K562 (cell line): ENCODE results near the gene CSNK1D. TPM values are rescaled to one million over a fixed set of nuclear protein-coding genes. Genes with fewer than 3 reads are reported as not detected.

ENCODE experiments used
- AFF4 ChIP-seq: sonication (generic); formaldehyde crosslinking; IDR thresholded peaks from 2 replicates; pipeline ENCODE4 v1.8.0; 2023; ENCODE audit warnings: mild to moderate bottlenecking, missing genetic modification reagents
- EGR1 ChIP-seq: fragments of 450-650 bp; conservative IDR thresholded peaks from 2 replicates; pipeline ENCODE4 v1.6.1; 2017; ENCODE audit warnings: mild to moderate bottlenecking
- HDGF ChIP-seq: fragments of 450-650 bp; IDR thresholded peaks from 2 replicates; pipeline ENCODE4 v1.6.1; 2016
- MCM7 ChIP-seq, 2 experiments: fragments of 450-650 bp; IDR thresholded peaks; 2 replicates each; pipeline ENCODE4 v1.6.1; 2016 to 2018
- MEF2A ChIP-seq: IDR thresholded peaks from 2 replicates; pipeline ENCODE4 v1.6.1; 2011; ENCODE audit warnings: low read depth, mild to moderate bottlenecking, low read length, moderate library complexity; ENCODE audit not compliant: control insufficient read depth
- PHF8 ChIP-seq: fragments of 200-600 bp; sonication (generic); IDR thresholded peaks from 2 replicates; pipeline ENCODE4 v1.6.1; 2012; ENCODE audit warnings: mixed run types, mild to moderate bottlenecking, inconsistent platforms, low read length, moderate library complexity, borderline replicate concordance
- ZBTB11 ChIP-seq, 3 experiments: fragments of 200-800 bp in 1 of 3; fragments of 250-450 bp in 1 of 3; fragments of 450-650 bp in 1 of 3; sonication (Bioruptor Pico) in 1 of 3; sonication (Bioruptor generic) in 1 of 3; formaldehyde crosslinking in 1 of 3; IDR thresholded peaks; 2 replicates each; pipeline versions ENCODE4 v1.6.1 to v1.8.0; 2016 to 2022; ENCODE audit warnings: mild to moderate bottlenecking in 2 of 3, missing genetic modification characterization in 2 of 3, missing compliant biosample characterization in 1 of 3, moderate library complexity in 1 of 3
- polyA plus RNA-seq, 8 experiments: library from polyadenylated mRNA; depleted of rRNA in 4 of 8; stranded (reverse) in 5 of 8; unstranded in 3 of 8; fragments of >200 nt; fragmentation: Nextera tagmentation in 2 of 8; fragmentation: Illumina TruSeq in 1 of 8; extraction: Ambion mirVana in 2 of 8; extraction: Trizol in 1 of 8; gene quantifications; 2 replicates each; pipeline versions ENCODE4 v1.2.1 to v1.2.3, GENCODE V29; 2011 to 2014; ENCODE audit warnings: inconsistent platforms in 1 of 8, missing spikeins in 1 of 8
- total RNA-seq, 7 experiments: library from RNA; depleted of rRNA in 6 of 7; stranded (reverse); fragments of >200 nt in 6 of 7; fragmentation: Illumina TruSeq in 2 of 7; extraction: Trizol in 2 of 7; gene quantifications; 2 replicates each; pipeline versions ENCODE4 v1.2.1 to v1.2.3, GENCODE V29; 2011 to 2021; ENCODE audit warnings: low replicate concordance in 1 of 7

Gene CSNK1D
- total and polyA plus RNA-seq, 9 of the 15 experiments (the other 6 are each of a cell fraction or from before 2014, with no cell fraction given), result 6.5 to 133 (median 41.3) TPM

DNA sequence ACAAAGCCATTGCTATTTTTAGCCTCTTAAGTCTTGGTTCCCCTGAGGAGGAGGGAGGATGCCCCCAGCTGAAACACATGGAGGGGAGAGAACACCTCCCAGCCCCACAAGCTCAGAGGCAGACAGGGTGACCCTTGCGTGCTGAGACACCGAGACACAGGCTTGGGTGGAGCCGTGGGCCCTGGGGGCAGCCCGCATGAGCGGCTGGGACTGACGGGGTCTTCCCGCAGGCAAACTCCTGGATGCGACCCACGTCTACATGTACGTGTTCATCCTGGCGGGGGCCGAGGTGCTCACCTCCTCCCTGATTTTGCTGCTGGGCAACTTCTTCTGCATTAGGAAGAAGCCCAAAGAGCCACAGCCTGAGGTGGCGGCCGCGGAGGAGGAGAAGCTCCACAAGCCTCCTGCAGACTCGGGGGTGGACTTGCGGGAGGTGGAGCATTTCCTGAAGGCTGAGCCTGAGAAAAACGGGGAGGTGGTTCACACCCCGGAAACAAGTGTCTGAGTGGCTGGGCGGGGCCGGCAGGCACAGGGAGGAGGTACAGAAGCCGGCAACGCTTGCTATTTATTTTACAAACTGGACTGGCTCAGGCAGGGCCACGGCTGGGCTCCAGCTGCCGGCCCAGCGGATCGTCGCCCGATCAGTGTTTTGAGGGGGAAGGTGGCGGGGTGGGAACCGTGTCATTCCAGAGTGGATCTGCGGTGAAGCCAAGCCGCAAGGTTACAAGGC is 34.9 kb downstream of the CSNK1D start (continued):
- TF ChIP-seq AFF4 (CRISPR knock-in tag) (0 out of 2 replicates have a peak, but pooled peaks have one; percentile 45), HDGF (peak; percentile 39; the same call in 1 of the 2 replicates), EGR1 (peak; percentile 86), PHF8 (peak; percentile 46; the same call in 1 of the 2 replicates), ZBTB11 (CRISPR knock-in tag; IDR thresholded peaks at IDR 0.05) (peak in 1 of 3 experiments; percentile 58; a peak in 2 of 6 replicates), MEF2A (peak; percentile 46; the same call in 1 of the 2 replicates), MCM7 (IDR thresholded peaks at IDR 0.05) (no peak)
